Stimulated activated CD8-positive, alpha-beta memory T cell treated with anti-CD3 and anti-CD28 coated beads, Interleukin-12 subunit alpha, Interleukin-12 subunit beta, amount 100 ng/mL, for 24 hours (primary cell): ENCODE measurements around the gene TBC1D22A.

Experiments
- DNase-seq: peaks from one replicate; pipeline ENCODE4 v3.0.0-alpha.2; 2020; ENCODE audit errors: extremely low read depth

Gene TBC1D22A

GRCh38 chr22:46887978-46888377, 125.5 kb downstream of the TBC1D22A start:
- DNase-seq = no peak

DNA sequence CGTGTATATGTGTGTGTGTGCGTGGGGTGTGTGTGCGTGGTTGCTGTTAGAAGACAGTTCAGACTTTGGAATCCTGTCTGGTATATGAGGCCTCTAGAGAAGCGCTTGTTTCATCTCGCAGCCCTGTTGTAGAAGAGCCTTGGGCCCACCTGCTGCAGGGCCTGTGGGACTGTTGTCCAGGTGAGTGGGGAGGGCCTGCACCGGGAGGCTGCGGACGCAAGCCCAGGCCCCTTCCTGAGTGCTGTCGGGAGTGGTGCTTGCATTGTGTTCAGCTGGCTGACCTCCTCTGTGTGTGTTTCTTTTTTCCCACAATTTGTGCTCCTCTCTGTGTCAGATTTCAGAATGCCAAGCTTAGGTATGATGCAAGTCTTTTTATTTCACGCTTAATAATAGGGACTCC, 128.4 kb downstream of the TBC1D22A start:
- no peak for DNase-seq

GRCh38 chr22:46891382-46891951, 129.0 kb downstream of the TBC1D22A start:
- no peak for DNase-seq

GRCh38 chr22:46892866-46893265, 130.4 kb downstream of the TBC1D22A start:
- no peak for DNase-seq

- no peak for DNase-seq
Observed at GRCh38 chr22:46893281-46894020, 131.0 kb downstream of the TBC1D22A start.

DNA sequence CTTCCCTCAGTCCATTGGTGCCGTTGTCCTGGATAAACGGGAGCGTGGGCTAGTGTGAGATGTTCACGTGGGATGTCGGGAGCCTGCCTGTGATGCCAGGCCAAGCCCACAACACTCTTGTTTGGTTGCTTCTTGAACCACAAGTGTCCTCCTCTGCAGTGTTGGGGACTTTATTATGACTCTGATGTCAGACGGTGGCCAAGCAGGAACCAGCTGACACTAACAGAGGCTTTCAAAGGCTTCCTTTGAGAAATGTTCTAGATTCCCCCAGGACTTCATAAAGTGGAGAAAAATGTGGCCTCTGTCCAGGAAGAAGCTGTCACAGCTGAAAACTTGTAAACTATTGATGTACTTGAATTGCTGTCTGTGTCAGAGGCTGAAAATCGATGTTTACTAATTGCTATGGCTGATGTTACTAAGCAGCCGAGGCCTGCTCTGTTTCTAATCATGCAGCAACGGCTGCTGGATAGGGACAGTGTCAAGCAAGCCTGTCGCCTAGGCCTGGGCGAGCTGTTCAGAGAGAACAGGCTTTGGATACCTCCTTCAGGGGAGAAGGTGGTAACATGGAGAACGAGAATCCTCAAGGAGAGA, 131.7 kb downstream of the TBC1D22A start:
- no peak for DNase-seq

GRCh38 chr22:46894851-46895640, 132.6 kb downstream of the TBC1D22A start:
- no peak for DNase-seq

GRCh38 chr22:46895753-46896152, 133.3 kb downstream of the TBC1D22A start:
- no peak for DNase-seq

GRCh38 chr22:46896166-46896565, 133.7 kb downstream of the TBC1D22A start:
- no peak for DNase-seq

- DNase-seq = no peak
Observed at GRCh38 chr22:46896568-46897245, 134.3 kb downstream of the TBC1D22A start.

DNA sequence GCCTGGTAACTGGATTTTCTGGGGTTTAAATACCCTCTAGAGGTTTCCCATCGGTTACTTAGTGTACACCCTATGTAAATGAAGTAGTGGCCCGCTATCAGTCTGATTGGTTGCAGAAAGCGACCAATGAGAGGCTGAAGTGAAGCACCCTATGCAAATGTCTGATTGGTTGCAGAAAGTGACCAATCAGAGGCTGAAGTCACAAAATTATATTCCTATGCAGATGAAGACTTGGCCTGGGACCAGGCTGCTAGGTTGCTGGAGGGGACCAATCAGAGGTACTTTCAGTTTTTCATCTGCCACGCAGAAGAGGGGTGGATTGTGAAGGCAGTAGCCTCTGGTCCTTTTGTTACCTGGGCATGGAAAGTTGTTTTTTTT, 134.8 kb downstream of the TBC1D22A start:
- DNase-seq = no peak

- DNase-seq = no peak
Observed at GRCh38 chr22:46900549-46900948, 138.1 kb downstream of the TBC1D22A start.

GRCh38 chr22:46902436-46902835, 140.0 kb downstream of the TBC1D22A start:
- DNase-seq = no peak

DNA sequence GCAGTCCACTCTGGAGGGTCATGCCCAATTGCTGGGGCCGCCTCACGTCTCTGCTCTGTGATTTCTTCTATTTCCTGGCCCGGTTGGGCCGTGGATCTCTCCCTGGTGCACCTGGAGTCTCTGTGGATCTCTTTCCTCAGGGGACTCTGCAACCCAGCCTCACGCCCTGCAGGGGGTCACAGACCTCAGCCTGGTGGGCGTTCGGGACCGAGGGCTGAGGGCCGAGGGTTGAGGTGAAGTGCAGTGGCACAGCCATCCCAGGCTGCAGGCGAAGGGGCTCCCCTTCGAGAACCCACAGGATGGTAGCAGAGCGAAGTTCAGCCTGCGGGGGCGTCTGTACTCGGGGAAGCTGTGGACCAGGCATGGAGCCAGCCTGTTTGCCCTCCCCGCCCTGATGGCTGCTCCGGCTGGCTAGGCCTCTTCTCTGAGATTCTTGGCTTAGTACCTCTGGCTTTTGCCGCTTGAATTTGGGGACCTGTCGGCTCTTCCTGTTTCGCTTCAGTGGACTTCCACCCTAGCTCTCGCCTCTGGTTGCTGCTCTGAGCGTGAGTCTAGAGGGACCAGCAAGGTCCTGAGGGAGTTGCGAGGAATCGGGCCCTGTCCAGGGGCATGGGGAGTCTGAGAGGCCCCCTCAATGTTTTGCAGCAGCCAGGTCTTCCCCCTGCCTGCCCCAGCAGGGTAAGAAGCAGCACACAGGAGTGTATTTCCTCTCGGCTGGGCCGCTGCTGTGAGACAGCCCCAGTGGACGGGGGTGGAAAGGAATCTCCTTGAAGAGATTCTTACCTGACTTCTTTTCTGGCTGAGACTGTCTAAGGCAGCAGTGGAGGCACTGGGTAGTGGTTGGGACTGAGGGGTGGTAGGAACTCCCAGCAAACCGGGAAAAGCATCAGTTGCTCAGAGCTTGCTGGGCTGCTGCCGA, 140.8 kb downstream of the TBC1D22A start:
- DNase-seq = no peak

GRCh38 chr22:46905415-46905814, 143.0 kb downstream of the TBC1D22A start:
- DNase-seq = no peak

GRCh38 chr22:46905834-46906233, 143.4 kb downstream of the TBC1D22A start:
- no peak for DNase-seq

DNA sequence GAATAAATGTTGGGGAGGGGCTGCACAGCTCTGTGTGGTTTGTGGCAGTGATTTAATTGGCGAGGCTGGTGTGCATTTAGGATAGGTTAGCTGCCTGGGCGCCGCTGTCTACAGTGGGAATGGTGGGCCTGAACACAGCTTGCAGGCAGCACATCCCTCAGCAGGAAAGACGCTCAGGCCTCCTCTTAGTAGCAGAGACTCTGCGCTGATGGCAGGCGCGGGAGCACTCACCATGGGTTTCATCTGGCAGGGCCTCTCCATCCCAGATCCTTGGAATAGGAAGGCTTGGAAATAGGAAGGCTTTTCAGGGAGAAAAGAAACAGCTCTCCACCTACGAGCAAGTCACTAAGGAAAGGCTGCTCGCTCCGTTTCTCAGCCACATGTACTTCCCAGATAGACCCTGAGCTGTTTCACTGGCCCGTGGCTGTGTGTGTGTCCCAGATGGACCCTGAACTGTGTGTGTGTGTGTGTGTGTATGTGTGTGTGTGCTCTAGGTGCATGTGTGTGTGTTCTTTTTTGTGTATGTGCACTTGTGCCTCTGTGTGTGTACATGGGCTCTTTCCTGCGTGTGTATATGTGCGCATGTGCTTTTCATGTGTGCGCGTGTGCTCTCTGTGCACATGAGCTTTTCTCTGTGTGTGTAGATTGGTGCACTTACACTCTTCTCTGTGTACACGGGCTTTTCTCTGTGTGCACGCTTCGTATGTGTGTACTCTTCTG, 144.0 kb downstream of the TBC1D22A start:
- no peak for DNase-seq

DNA sequence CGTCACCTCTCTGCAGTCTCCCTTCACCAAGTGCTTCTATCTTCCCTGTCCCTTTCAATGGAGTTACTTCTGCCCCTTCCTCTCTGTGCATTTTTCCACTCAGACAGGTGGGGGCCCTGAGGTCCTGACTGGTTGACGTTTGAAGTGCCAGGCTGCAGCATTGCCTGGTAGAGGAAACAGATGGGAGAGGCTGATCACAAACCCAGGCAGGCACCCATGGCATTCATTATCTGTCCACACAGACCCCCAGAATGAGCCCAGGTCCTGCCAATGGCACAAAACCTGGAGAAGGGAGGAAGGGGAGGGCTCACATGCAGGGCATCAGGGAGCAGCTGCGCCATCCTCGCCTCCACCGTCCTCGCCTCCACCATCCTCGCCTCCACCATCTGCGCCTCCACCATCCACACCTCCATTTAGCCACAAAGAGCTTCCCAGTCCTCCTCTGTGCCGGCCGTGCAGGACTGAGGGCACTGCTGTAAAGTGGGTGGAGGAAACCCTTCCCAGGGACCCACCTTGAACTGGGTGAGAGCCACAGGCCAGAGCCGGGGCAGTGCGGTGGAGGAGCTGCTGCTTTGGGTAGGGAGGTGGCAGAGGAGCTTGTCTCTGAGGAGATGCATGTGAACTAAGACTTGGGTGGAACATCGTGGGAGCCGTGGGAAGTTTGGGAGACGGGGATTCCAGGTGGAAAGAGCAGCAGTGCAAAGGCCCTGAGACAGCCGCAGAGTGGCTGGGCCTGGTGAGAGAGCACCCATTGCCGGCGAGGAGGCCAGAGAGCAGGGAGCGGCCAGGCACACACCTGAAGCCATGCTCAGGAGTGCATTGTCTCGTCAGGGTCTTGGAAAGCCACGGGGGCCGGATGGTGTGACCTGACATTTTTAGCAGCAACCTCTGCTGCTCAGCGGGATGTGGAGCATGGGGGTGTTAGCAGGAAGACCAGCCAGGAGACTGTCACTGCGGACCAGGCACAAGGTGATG, 145.1 kb downstream of the TBC1D22A start:
- no peak for DNase-seq

DNA sequence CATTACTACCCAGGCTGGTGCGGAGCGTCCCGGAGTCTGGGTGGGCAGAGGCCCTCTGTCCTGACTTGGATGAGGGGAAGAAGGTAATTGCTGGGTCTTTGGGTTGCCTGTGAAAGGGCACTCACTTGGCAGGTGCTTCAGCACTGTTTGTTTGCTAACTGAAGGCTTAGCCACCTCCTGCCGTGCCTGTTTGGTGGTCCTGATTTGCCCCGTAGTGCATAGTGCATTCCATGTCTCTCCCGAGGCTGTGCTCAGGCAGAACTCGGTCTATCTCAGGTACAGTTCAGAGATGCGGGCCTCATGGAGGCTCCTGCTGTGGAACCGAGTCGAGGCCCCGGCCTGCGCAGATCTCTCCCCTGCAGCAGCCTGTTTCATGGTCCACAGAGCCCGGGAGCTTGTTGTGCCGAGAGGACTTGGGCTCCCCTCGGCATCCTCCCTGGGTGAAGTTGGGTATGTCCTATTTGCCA, 146.2 kb downstream of the TBC1D22A start:
- no peak for DNase-seq
